Myocyte (in vitro differentiated cells): ENCODE data around the gene AACS. TPM values are rescaled to one million over a fixed set of nuclear protein-coding genes. Genes with fewer than 3 reads are reported as not detected.
"Not testable (repeated sequence)": the region's sequence is repeated elsewhere in the genome, so short reads cannot be mapped to it uniquely, and the experiment has no call there.

Source experiments
- DNase-seq: peaks from one replicate; pipeline ENCODE4 v3.0.0-alpha.2; 2012; ENCODE audit warnings: low read depth
- total RNA-seq: library from RNA; depleted of rRNA; stranded (reverse); fragments of >200 nt; gene quantifications from 2 replicates; pipeline ENCODE4 v1.2.3, GENCODE V29; 2014

Gene AACS
- total RNA-seq, 1 donor from 2014 or later: 12.5 TPM

GRCh38 chr12:125121106-125121505 is 55.9 kb downstream of the AACS start:
- DNase-seq: no peak

DNA sequence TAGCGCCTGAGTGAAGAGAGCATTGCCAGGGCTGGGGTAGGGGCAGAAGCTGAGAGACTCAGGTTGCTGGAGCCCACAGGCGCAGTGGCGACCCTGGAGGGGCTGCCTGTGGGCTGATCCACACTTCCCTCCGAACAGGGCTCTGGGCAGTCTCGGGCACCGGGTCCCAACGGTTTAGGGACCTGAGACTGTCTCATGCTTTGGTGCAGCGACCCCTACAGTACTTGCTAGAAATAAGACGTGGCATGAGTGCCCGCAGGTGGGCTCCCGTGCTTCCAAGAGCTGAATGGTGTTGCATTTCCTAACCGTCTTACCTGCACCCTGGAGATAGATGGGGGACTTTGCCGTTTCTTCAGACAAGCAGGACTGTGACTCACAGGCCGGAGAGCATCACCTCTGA is 57.4 kb downstream of the AACS start:
- no peak for DNase-seq

- no peak for DNase-seq
Measured at GRCh38 chr12:125124320-125124966, 59.2 kb downstream of the AACS start.

- no peak for DNase-seq
Measured at GRCh38 chr12:125125271-125125670, 60.0 kb downstream of the AACS start.

GRCh38 chr12:125128439-125129178 is 63.4 kb downstream of the AACS start:
- DNase-seq: no peak

- DNase-seq: no peak
Measured at GRCh38 chr12:125129179-125129571, 63.9 kb downstream of the AACS start.

DNA sequence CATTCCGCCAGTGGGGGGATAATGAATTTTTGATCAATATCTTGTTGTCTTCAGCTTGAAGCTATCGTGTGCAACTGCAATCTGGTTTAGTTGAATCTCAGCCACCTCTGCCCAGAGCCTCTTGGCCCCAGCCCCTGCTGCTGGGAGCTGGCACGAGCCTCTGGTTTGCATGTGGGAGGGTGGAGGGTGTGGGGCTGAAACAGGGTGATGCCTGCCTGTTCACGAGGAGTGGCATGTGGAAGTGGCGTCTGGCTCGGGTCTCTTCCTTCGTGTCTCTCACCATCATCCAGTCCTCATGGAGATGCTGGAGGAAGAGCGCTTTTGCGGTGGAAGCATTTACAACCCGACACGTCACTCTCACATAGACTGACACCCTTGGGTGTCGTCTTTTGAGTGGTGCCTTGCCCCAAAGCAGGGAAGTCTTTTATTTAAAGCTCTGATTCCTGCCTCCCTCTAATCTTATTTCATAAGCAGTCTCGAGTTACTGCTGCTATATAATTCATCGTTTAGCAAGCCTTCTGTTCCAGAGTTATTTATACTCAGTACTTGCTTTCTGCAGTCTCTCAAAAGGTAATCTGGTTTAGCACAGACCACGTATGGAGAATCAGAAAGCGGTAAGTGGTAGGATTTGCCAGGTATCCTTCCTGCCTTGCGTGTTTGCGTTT is 64.5 kb downstream of the AACS start:
- no peak for DNase-seq

- DNase-seq: no peak
Measured at GRCh38 chr12:125131958-125132357, 66.7 kb downstream of the AACS start.

DNA sequence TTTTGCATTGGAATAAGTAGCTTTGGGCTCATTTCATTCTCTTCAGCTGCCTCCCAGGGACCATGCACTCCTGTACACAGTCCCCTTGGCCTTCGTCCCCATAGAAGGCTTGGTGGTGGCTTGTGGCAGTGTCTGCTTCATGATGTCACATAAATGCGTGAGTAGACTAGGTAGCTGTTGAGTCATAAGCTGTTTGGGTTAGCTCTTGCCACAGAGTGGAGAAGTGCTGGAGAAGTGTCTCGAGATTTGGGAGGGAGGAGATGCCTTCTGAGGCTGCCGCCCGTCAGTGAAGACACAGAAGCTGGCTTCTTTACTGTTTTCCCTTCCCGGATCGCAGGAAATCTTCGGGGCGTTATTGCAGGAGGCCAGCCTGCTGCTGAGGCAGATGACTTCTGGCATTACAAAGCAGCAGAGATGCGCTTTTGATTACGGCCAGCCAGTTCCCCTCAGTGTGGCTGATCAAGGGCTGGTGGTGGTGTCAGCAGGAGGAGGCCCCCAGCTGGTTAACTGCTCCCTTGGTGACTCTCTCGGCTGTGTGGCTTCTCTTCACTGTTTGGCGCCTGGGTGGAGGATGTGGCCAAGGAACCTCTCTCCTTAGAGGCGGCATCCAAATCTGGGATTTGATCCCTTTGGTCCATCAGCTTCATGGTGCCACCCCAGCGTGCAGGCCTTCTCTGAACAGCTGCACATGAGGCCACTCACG is 67.6 kb downstream of the AACS start:
- peak; percentile 17 for DNase-seq

DNA sequence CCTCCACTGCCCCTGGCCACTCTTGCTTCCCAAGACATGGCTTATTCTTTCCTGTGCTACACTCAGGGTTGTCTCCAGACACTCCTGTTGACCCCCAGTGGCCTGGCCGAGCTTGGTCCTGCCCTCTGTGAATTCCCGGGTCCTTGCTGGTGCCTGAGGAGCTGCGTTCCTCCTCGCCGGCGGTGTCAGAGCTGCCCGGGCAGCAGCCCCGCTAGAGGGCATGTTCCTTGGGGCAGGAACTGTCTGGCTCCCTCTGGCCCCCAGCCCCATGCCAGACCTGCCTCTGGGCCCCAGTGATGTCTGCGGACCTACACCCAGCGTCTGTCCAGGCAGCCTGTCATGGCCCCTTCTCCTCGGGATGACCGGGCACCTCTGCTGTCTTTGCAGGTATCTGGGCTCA is 68.4 kb downstream of the AACS start:
- DNase-seq: no peak

DNA sequence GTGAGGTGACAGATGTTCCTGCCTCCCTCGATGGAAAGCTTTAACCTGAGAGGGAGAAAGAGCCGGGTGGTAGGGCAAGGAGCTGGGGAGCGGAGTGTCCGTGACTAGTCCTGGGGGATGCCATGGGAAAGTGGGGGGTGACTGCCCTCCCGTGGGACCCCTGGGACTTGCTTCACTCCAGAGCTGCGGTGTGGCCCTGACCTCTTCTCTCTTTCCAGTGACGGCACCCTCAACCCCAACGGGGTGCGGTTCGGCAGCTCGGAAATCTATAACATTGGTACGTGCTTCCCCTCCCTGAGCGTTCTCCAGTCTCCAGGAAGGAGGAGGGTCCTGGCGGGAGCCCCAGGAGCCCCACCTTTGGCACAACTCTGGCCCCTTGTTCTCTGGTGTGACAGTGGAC is 69.3 kb downstream of the AACS start:
- DNase-seq: no peak

DNA sequence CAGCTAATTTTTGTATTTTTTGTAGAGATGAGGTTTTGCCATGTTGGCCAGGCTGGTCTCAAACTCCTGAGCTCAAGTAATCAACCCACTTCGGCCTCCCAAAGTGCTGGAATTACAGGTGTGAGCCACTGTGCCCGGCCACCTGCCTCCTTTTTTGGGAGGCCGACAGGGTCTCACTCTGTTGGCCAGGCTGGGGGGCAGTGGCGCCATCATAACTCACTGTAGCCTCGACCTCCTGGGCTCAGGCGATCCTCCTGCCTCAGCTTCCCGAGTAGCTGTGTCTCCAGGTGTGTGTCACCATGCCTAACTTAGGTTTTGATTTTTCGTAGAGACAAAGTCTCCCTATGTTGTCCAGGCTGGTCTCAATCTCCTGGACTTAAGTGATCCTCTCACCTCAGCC is 70.7 kb downstream of the AACS start:
- DNase-seq: no peak

GRCh38 chr12:125136702-125137101 is 71.5 kb downstream of the AACS start:
- no peak for DNase-seq

- DNase-seq: no peak
Measured at GRCh38 chr12:125137766-125138344, 72.6 kb downstream of the AACS start.

DNA sequence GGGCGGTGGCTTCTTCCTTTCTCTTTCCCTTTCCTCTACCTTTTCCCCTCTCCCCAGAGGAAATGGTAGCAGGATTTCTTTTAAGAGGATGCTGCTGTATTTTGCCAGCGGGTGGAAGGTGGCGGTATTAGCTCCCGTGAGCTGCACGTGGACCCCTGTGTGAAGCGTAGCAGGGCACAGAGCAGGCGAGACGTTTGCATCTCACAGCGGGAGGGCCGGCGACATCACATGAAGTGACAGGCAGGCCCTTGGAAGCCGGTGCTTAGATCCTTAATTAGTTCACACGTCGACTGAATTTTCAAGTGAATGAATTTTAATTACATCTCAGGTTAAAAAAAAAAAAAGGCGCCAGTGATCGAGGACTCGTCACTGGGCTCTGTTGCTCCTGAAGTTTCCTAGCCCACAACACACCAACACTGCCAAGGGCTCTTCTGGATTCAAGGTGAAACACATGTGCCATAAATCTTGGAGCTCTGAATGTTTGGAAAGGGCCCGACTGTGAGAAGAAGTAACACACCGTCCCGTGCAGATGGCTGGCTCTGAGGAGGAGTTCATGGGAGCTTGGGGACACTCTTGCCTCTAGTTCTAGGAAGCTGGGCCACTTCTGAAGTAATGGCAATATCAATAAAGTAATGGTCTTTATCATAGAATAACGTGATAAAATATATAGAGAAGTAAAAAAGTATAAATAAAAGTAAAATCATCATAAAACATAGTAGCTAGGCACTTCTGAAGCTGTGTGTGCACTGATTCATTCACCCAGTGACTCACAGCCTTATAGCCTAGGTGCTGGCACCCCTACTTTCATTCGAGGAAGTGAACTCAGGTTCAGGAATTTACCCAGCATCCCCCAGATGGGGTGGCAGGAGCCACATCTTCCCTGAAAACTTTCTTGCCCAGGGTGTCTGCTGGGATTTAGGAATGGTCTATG is 75.3 kb downstream of the AACS start:
- no peak for DNase-seq

DNA sequence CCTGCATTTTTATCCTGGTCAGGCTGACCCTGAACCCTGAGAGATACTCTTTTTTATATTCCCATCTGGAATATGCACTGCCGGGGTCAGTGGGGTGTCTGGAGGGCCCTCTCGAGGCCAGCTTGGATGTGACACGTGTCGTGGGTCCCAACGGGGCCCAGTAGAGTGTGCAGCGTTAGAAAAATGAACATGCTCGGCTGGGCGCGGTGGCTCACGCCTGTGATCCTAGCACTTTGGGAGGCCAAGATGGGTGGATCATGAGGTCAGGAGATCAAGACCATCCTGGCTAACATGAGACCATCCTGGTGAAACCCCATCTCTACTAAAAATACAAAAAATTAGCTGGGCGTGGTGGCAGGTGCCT is 76.0 kb downstream of the AACS start:
- not testable (repeated sequence) for DNase-seq

DNA sequence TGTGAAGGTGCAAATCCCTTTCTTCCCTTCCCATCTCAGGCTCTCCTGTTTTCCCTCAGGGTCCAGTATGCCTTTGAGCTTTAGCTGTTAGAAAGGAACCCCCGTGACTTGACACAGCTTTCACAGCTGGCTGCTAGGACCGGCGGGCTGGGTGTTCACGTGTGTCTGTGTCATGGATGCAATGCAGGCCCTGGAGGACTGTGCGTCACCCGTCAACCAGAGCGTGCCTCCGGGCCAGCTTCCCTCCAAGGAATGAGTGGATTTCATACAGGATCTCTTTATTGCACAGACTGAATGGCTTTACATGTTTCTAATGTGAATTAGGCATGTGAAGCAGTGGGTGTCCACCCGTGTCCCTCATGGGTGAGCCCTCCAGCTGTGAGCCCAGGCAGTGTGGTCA is 77.4 kb downstream of the AACS start:
- no peak for DNase-seq

- no peak for DNase-seq
Measured at GRCh38 chr12:125143491-125143890, 78.3 kb downstream of the AACS start.

GRCh38 chr12:125145196-125145595 is 80.0 kb downstream of the AACS start:
- no peak for DNase-seq

- DNase-seq: no peak
Measured at GRCh38 chr12:125148316-125148715, 83.1 kb downstream of the AACS start.
